ENCODE results near the gene E2F3. TPM values are rescaled to one million over a fixed set of nuclear protein-coding genes. Genes with fewer than 3 reads are reported as not detected.

The E2F3 gene
- total RNA-seq, 6 experiments from 2014 or later: 1.1 to 6.3 (median 4.1) TPM

- intact Hi-C loops (cut with DNase I): no loop called here
- Histone ChIP-seq H3K4me1 (no peaks in the 10 kb centered on the region), H3K4me3 (no peak overlapping the region), H3K27me3 (no peaks in the 10 kb centered on the region), H3K27ac (no peak overlapping the region), H3K9me3 (no peaks in the 10 kb centered on the region), H3K36me3 (peaks cover 0 to 14% (median 0%) of the 10 kb centered on the region in 4 donors)
- no peak for ATAC-seq
- DNase-seq: no peak
- 85% methylated on average over 4 of the region's 4 CpGs for whole genome bisulfite sequencing (ENCODE audit: insufficient coverage, low coverage, low lambda C conversion rate, missing lambda C conversion rate)
- TF ChIP-seq POLR2A (IDR thresholded peaks at IDR 0.05): no peak
- TF ChIP-seq, protein P1, sequence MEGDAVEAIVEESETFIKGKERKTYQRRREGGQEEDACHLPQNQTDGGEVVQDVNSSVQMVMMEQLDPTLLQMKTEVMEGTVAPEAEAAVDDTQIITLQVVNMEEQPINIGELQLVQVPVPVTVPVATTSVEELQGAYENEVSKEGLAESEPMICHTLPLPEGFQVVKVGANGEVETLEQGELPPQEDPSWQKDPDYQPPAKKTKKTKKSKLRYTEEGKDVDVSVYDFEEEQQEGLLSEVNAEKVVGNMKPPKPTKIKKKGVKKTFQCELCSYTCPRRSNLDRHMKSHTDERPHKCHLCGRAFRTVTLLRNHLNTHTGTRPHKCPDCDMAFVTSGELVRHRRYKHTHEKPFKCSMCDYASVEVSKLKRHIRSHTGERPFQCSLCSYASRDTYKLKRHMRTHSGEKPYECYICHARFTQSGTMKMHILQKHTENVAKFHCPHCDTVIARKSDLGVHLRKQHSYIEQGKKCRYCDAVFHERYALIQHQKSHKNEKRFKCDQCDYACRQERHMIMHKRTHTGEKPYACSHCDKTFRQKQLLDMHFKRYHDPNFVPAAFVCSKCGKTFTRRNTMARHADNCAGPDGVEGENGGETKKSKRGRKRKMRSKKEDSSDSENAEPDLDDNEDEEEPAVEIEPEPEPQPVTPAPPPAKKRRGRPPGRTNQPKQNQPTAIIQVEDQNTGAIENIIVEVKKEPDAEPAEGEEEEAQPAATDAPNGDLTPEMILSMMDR (IDR thresholded peaks at IDR 0.05): no peak
Measured at GRCh38 chr6:20486641-20487040, 85.0 kb downstream of the E2F3 start.

- no peaks in the 10 kb centered on the region for H3K9me3 ChIP-seq
- no peaks in the 10 kb centered on the region for H3K4me1 ChIP-seq
- 97% methylated on average over 6 of the region's 6 CpGs for WGBS (ENCODE audit: insufficient coverage, low coverage, low lambda C conversion rate, missing lambda C conversion rate)
- TF ChIP-seq, protein P1 (IDR thresholded peaks at IDR 0.05): no peak
- TF ChIP-seq POLR2A (IDR thresholded peaks at IDR 0.05): no peak
- intact Hi-C loops (cut with DNase I): no loop called here
- ATAC-seq (no peak), DNase-seq (no peak)
- H3K36me3 ChIP-seq: peaks cover 0 to 14% (median 0%) of the 10 kb centered on the region in 4 donors
- no peaks in the 10 kb centered on the region for H3K27me3 ChIP-seq
- H3K4me3 ChIP-seq: no peak overlapping the region
- no peak overlapping the region for H3K27ac ChIP-seq
Measured at GRCh38 chr6:20487669-20488375, 86.1 kb downstream of the E2F3 start.

GRCh38 chr6:20490591-20490990 is 88.9 kb downstream of the E2F3 start:
- Histone ChIP-seq H3K27me3 (no peaks in the 10 kb centered on the region), H3K36me3 (peaks cover 0 to 14% (median 0%) of the 10 kb centered on the region in 4 donors)
- intact Hi-C loops (cut with DNase I): no loop called here

GRCh38 chr6:20492099-20492498 is 90.4 kb downstream of the E2F3 start:
- ATAC-seq: no peak
- Histone ChIP-seq H3K36me3 (peaks cover 0 to 14% (median 0%) of the 10 kb centered on the region in 4 donors), H3K4me3 (no peak overlapping the region), H3K4me1 (no peaks in the 10 kb centered on the region), H3K27ac (no peak overlapping the region), H3K9me3 (no peaks in the 10 kb centered on the region), H3K27me3 (no peaks in the 10 kb centered on the region)
- no peak for DNase-seq
- intact Hi-C loops (cut with DNase I): no loop called here
- TF ChIP-seq, protein P1 (IDR thresholded peaks at IDR 0.05): no peak
- no peak for TF ChIP-seq POLR2A (IDR thresholded peaks at IDR 0.05)
- no CpG with 5 or more reads among the region's 2 CpGs for WGBS (ENCODE audit: insufficient coverage, low coverage, low lambda C conversion rate, missing lambda C conversion rate)

More at GRCh38 chr6:20490591-20490990, 88.9 kb downstream of the E2F3 start:
- Histone ChIP-seq H3K27ac (no peak overlapping the region), H3K9me3 (no peaks in the 10 kb centered on the region), H3K4me1 (no peaks in the 10 kb centered on the region), H3K4me3 (no peak overlapping the region)
- DNase-seq (no peak), ATAC-seq (no peak)
- TF ChIP-seq, protein P1 (IDR thresholded peaks at IDR 0.05): no peak
- TF ChIP-seq POLR2A (IDR thresholded peaks at IDR 0.05): no peak
- 88% methylated on average over 4 of the region's 6 CpGs for WGBS (ENCODE audit: insufficient coverage, low coverage, low lambda C conversion rate, missing lambda C conversion rate)

Measured in right lobe of liver (tissue), 6 donors.